Measurements from ENCODE around the gene GDPD1.
"Not testable (repeated sequence)": the region's sequence is repeated elsewhere in the genome, so short reads cannot be mapped to it uniquely, and the experiment has no call there.

DNA sequence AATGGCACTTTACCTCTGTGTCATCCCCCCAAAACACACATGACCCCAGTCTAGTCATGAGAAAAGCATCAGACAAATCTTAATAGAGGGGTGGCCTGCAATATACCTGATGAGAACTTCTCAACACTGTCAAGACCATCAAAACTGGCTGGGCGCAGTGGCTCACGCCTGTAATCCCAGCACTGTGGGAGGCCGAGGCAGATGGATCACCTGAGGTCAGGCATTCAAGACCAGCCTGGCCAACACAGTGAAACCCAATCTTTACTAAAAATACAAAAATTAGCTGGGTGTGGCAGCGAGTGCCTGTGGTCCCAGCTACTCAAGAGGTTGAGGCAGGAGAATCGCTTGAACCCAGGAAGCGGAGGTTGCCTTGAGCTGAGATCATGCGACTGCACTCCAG, 91.2 kb downstream of the GDPD1 start:
- TF ChIP-seq POLR2A, POLR2AphosphoS5 (IDR thresholded peaks at IDR 0.05; ENCODE audit: low read depth, low read length): not testable (repeated sequence)

All from GM12892 (cell line).